ENCODE results near the gene TRIM7. TPM values are rescaled to one million over a fixed set of nuclear protein-coding genes. Genes with fewer than 3 reads are reported as not detected.

TRIM7 gene
- total and polyA plus RNA-seq, 12 donors: 0.55 to 6.3 (median 3.8) TPM

DNA sequence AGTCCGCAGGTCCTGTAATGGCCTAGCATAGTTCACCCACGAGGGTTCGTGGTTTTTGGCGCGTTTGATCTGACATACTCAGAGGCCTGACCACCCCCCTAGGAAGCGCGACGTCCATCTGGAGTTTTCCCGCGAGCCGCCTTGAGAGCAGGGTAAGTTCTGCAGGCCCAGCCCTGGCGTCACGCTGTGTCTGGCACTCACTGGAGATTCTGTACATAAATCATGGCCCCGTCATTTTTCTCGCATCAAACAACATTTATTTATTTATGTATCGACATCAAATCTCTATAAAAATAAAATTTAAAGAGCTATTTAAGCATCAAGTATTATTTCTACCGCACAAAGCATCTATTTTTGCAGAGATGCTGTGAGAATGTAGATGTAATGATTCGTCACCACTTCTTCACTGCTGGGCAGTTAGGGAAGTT, 17.6 kb upstream of the TRIM7 start:
- peaks cover 4 to 20% of the 10 kb centered on the region in 2 donors for H3K4me1 ChIP-seq (replicated peaks in 1 of 2)
- peak overlapping the region in 3 of 4 donors; percentile 62 to 87 (median 81) for H3K4me3 ChIP-seq
- H3K27me3 ChIP-seq: no peaks in the 10 kb centered on the region
- DNase-seq: no peak
- WGBS, 4 donors: 0 to 2% (median 1%) methylated on average over 13 to 18 of the region's 18 CpGs
- peak overlapping the region; percentile 74 to 98 (median 95) for H3K27ac ChIP-seq
- intact Hi-C loops (cut with DNase I): loop anchor here (2.0 to 5.0 kb wide), 2 partner anchors 35 to 36 kb away; no protein-coding TSS in a partner anchor
- TF ChIP-seq, protein P1, sequence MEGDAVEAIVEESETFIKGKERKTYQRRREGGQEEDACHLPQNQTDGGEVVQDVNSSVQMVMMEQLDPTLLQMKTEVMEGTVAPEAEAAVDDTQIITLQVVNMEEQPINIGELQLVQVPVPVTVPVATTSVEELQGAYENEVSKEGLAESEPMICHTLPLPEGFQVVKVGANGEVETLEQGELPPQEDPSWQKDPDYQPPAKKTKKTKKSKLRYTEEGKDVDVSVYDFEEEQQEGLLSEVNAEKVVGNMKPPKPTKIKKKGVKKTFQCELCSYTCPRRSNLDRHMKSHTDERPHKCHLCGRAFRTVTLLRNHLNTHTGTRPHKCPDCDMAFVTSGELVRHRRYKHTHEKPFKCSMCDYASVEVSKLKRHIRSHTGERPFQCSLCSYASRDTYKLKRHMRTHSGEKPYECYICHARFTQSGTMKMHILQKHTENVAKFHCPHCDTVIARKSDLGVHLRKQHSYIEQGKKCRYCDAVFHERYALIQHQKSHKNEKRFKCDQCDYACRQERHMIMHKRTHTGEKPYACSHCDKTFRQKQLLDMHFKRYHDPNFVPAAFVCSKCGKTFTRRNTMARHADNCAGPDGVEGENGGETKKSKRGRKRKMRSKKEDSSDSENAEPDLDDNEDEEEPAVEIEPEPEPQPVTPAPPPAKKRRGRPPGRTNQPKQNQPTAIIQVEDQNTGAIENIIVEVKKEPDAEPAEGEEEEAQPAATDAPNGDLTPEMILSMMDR (IDR thresholded peaks at IDR 0.05): peak in 3 of 6 experiments; percentile 46 to 60 (median 51)
- TF ChIP-seq POLR2A (IDR thresholded peaks at IDR 0.05): no peak
- H3K9me3 ChIP-seq (replicated peaks in 1 of 3): no peaks in the 10 kb centered on the region
- peaks cover 0 to 9% of the 10 kb centered on the region in 2 donors for H3K36me3 ChIP-seq (replicated peaks in 1 of 2)

GRCh38 chr5:181221792-181222629, 17.0 kb upstream of the TRIM7 start:
- intact Hi-C loops (cut with DNase I): loop anchor here (2.0 to 5.0 kb wide), 2 partner anchors 35 kb away; no protein-coding TSS in a partner anchor
- Histone ChIP-seq H3K27ac (peak overlapping the region; percentile 74 to 98 (median 95)), H3K9me3 (replicated peaks in 1 of 3) (no peaks in the 10 kb centered on the region), H3K27me3 (no peaks in the 10 kb centered on the region), H3K4me3 (peak overlapping the region in 2 of 4 donors; percentile 81 to 87), H3K36me3 (replicated peaks in 1 of 2) (peaks cover 0 to 4% of the 10 kb centered on the region in 2 donors), H3K4me1 (replicated peaks in 1 of 2) (peaks cover 4 to 26% of the 10 kb centered on the region in 2 donors)
- TF ChIP-seq, protein P1 (IDR thresholded peaks at IDR 0.05): no peak
- WGBS, 4 donors: 4 to 7% (median 5%) methylated on average over 19 to 50 of the region's 50 CpGs
- peak; percentile 89 to 99 (median 94) for DNase-seq

- Histone ChIP-seq H3K27me3 (no peaks in the 10 kb centered on the region), H3K36me3 (replicated peaks in 1 of 2) (no peaks in the 10 kb centered on the region), H3K4me3 (no peak overlapping the region), H3K9me3 (replicated peaks in 1 of 3) (no peaks in the 10 kb centered on the region), H3K27ac (peak overlapping the region in 3 of 5 donors; percentile 74 to 98 (median 95)), H3K4me1 (replicated peaks in 1 of 2) (peaks cover 4 to 27% of the 10 kb centered on the region in 2 donors)
- DNase-seq: peak in 1 of 7 donors; percentile 47
- TF ChIP-seq, protein P1 (IDR thresholded peaks at IDR 0.05): no peak
- TF ChIP-seq POLR2A (IDR thresholded peaks at IDR 0.05): no peak
- intact Hi-C loops (cut with DNase I): loop anchor here in 1 of 2 donors (5.0 kb wide), 1 partner anchor 34 kb away; no protein-coding TSS in a partner anchor
- 57 to 65% (median 62%) methylated on average over 20 to 27 of the region's 27 CpGs for WGBS, 4 donors
These were observed 16.3 kb upstream of the TRIM7 start for GRCh38 chr5:181221105-181221791.

DNA sequence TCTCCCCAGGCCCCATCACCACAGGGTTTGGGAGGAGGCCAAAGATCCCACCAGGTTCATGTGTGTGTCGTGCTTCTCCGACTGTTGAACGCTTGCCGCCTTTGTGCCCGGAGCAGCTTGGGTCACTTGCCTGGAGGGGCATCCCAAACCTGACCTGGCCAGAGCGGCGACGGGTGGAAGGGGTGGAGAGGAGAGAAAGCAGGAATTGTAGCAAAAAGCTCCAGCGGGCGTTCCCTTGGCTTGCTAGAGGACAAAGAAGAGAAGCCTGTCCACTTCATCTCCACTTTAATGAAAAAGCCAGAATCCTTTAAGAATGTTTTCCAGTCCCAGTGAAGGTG, 15.2 kb upstream of the TRIM7 start:
- DNase-seq: no peak
- H3K4me1 ChIP-seq (replicated peaks in 1 of 2): peaks cover 4 to 24% of the 10 kb centered on the region in 2 donors

More for the DNA sequence above, 15.2 kb upstream of the TRIM7 start:
- Histone ChIP-seq H3K9me3 (replicated peaks in 1 of 3) (no peaks in the 10 kb centered on the region), H3K36me3 (replicated peaks in 1 of 2) (no peaks in the 10 kb centered on the region), H3K27me3 (no peaks in the 10 kb centered on the region), H3K27ac (no peak overlapping the region), H3K4me3 (no peak overlapping the region)
- WGBS, 4 donors: 89 to 95% (median 93%) methylated on average over 8 to 10 of the region's 10 CpGs
- TF ChIP-seq, protein P1 (IDR thresholded peaks at IDR 0.05): no peak
- TF ChIP-seq POLR2A (IDR thresholded peaks at IDR 0.05): no peak
- intact Hi-C loops (cut with DNase I): loop anchor here in 1 of 2 donors (5.0 kb wide), 1 partner anchor 33 kb away; no protein-coding TSS in a partner anchor

Data from adrenal gland (tissue), 12 donors.